IMR-90 (cell line): ENCODE results near the gene SPATA9. TPM values are rescaled to one million over a fixed set of nuclear protein-coding genes. Genes with fewer than 3 reads are reported as not detected.

ENCODE experiments used
- ATAC-seq: fragments of 200-7000 bp; cut with Tn5 transposase; 2 replicates; pipeline ENCODE4 v1.9.1; 2020; ENCODE audit warnings: low read depth, mild to moderate bottlenecking, moderate library complexity
- BruUV-seq: library from RNA; stranded (reverse); fragments of 400-500 nt; replicated peaks from 2 replicates; lab custom pipeline; 2021; lab: Mats Ljungman, UMichigan
- CTCF ChIA-PET: fragments of 300-600 bp; formaldehyde crosslinking; extraction: SDS; loops from one replicate; lab custom pipeline; 2021; ENCODE audit warnings: antibody characterized with exemption; lab: Yijun Ruan, JAX
- POLR2A ChIA-PET: fragments of 300-600 bp; sonication (Branson Sonifier 250); formaldehyde crosslinking; loops from one replicate; lab custom pipeline; 2022; ENCODE audit warnings: antibody characterized with exemption; ENCODE audit not compliant: unreplicated experiment; lab: Charles Lee
- DNase-seq: peaks from one replicate; pipeline ENCODE4 v3.0.0; 2013
- H2AFZ ChIP-seq: replicated peaks from 2 replicates; pipeline ENCODE3; 2013; ENCODE audit warnings: low read length, mild to moderate bottlenecking; ENCODE audit not compliant: poor library complexity
- H2AK5ac ChIP-seq: 2 replicates; pipeline ENCODE4 v1.6.1; 2013; ENCODE audit warnings: low read depth, low read length, inconsistent platforms
- H2AK9ac ChIP-seq: replicated peaks from 2 replicates; pipeline ENCODE3; 2013; ENCODE audit warnings: mild to moderate bottlenecking, low read depth, low read length, moderate library complexity; ENCODE audit not compliant: poor library complexity
- H2BK120ac ChIP-seq: 2 replicates; pipeline ENCODE4 v1.6.1; 2013; ENCODE audit warnings: low read depth, low read length, inconsistent platforms
- H2BK15ac ChIP-seq: 3 replicates; pipeline ENCODE4 v1.6.1; 2013; ENCODE audit warnings: low read depth, low read length, inconsistent platforms
- H2BK20ac ChIP-seq: 2 replicates; pipeline ENCODE4 v1.6.1; 2013; ENCODE audit warnings: low read depth, mild to moderate bottlenecking, inconsistent platforms, low read length, moderate library complexity
- H2BK5ac ChIP-seq: 2 replicates; pipeline ENCODE4 v1.6.1; 2013; ENCODE audit warnings: mild to moderate bottlenecking, low read depth, low read length, inconsistent platforms; ENCODE audit not compliant: poor library complexity, severe bottlenecking
- H3K14ac ChIP-seq: replicated peaks from 2 replicates; pipeline ENCODE4 v1.6.1; 2013; ENCODE audit warnings: low read depth, low read length, inconsistent platforms
- H3K18ac ChIP-seq: 2 replicates; pipeline ENCODE4 v1.6.1; 2013; ENCODE audit warnings: low read depth, low read length, control low read depth
- H3K23ac ChIP-seq: 2 replicates; pipeline ENCODE4 v1.6.1; 2013; ENCODE audit warnings: low read depth, low read length, inconsistent platforms
- H3K27ac ChIP-seq: 2 replicates; pipeline ENCODE4 v1.5.1; 2013; ENCODE audit warnings: mild to moderate bottlenecking, control low read depth, low read length; ENCODE audit not compliant: insufficient read depth
- H3K27me3 ChIP-seq: 2 replicates; pipeline ENCODE4 v1.6.1; 2013; ENCODE audit warnings: low read length; ENCODE audit not compliant: control insufficient read depth, insufficient read depth
- H3K36me3 ChIP-seq: 2 replicates; pipeline ENCODE4 v1.6.1; 2013; ENCODE audit warnings: low read length, mixed read lengths; ENCODE audit not compliant: control insufficient read depth, insufficient read depth
- H3K4ac ChIP-seq: 2 replicates; pipeline ENCODE4 v1.6.1; 2013; ENCODE audit warnings: low read depth, low read length, inconsistent platforms
- H3K4me1 ChIP-seq: 2 replicates; pipeline ENCODE4 v1.6.1; 2013; ENCODE audit warnings: low read length, mixed read lengths; ENCODE audit not compliant: control insufficient read depth, insufficient read depth
- H3K4me2 ChIP-seq: 2 replicates; pipeline ENCODE4 v1.6.1; 2013; ENCODE audit warnings: low read depth, mild to moderate bottlenecking, control low read depth, low read length, moderate library complexity
- H3K4me3 ChIP-seq: 2 replicates; pipeline ENCODE4 v1.5.1; 2013; ENCODE audit warnings: low read depth, mild to moderate bottlenecking, control low read depth, low read length, moderate library complexity; ENCODE audit not compliant: insufficient read depth
- H3K56ac ChIP-seq: 2 replicates; pipeline ENCODE4 v1.6.1; 2013; ENCODE audit warnings: low read length, inconsistent platforms; ENCODE audit not compliant: insufficient read depth; ENCODE audit errors: extremely low read depth
- H3K79me1 ChIP-seq, 2 experiments: 2 replicates each; pipeline ENCODE4 v1.6.1; 2013; ENCODE audit warnings: low read length in 2 of 2, inconsistent platforms in 1 of 2, low read depth in 1 of 2
- H3K9ac ChIP-seq: 2 replicates; pipeline ENCODE4 v1.6.1; 2013; ENCODE audit warnings: low read depth, low read length, control low read depth
- H3K9me1 ChIP-seq: 2 replicates; pipeline ENCODE4 v1.6.1; 2013; ENCODE audit warnings: low read length, inconsistent platforms; ENCODE audit not compliant: insufficient read depth
- H3K9me3 ChIP-seq: 2 replicates; pipeline ENCODE4 v1.6.1; 2013; ENCODE audit warnings: low read length; ENCODE audit not compliant: control insufficient read depth, insufficient read depth
- H4K20me1 ChIP-seq: 2 replicates; pipeline ENCODE4 v1.6.1; 2013; ENCODE audit warnings: low read length, inconsistent platforms; ENCODE audit not compliant: insufficient read depth
- H4K5ac ChIP-seq: 2 replicates; pipeline ENCODE4 v1.6.1; 2013; ENCODE audit warnings: mild to moderate bottlenecking, low read depth, low read length, control low read depth
- H4K8ac ChIP-seq, 2 experiments: 2 replicates each; pipeline ENCODE4 v1.6.1; 2013; ENCODE audit warnings: low read depth in 2 of 2, low read length in 2 of 2, control low read depth in 1 of 2, inconsistent platforms in 1 of 2
- H4K91ac ChIP-seq: 2 replicates; pipeline ENCODE4 v1.6.1; 2013; ENCODE audit warnings: low read depth, low read length, inconsistent platforms; ENCODE audit not compliant: insufficient read depth
- CEBPB ChIP-seq: IDR thresholded peaks from 2 replicates; pipeline ENCODE4 v1.6.1; 2012; ENCODE audit warnings: low read depth, low read length, improper control_type of control experiment
- MAFK ChIP-seq: IDR thresholded peaks from 2 replicates; pipeline ENCODE4 v1.6.1; 2012; ENCODE audit warnings: low read depth, low read length, improper control_type of control experiment
- MXI1 ChIP-seq: IDR thresholded peaks from 2 replicates; pipeline ENCODE4 v1.6.1; 2012; ENCODE audit warnings: low read depth, mild to moderate bottlenecking, low read length, moderate library complexity, borderline replicate concordance
- RAD21 ChIP-seq: IDR thresholded peaks from 2 replicates; pipeline ENCODE4 v1.6.1; 2012; ENCODE audit warnings: low read length, improper control_type of control experiment
- RCOR1 ChIP-seq: IDR thresholded peaks from 2 replicates; pipeline ENCODE4 v1.6.1; 2012; ENCODE audit warnings: mild to moderate bottlenecking, low read length, improper control_type of control experiment; ENCODE audit not compliant: insufficient replicate concordance
- USF2 ChIP-seq: fragments of 150-350 bp; IDR thresholded peaks from 2 replicates; pipeline ENCODE4 v1.6.1; 2017; ENCODE audit warnings: mild to moderate bottlenecking, antibody characterized with exemption, low read length, low read depth
- dilution Hi-C: fragments of 300-500 bp; cut with HindIII; formaldehyde crosslinking; loops from one replicate; pipeline ENCODE4 v1.14.3; 2018; ENCODE audit warnings: low sequenced_read_pairs; ENCODE audit not compliant: unreplicated experiment
- in situ Hi-C: fragments of 300-500 bp; cut with MboI; formaldehyde crosslinking; loops from 3 replicates; pipeline ENCODE4 v1.14.3; 2019; ENCODE audit warnings: low sequenced_read_pairs, inconsistent platforms, mixed read lengths
- intact Hi-C: fragments of 100-400 bp; cut with micrococcal nuclease; formaldehyde crosslinking; loops from 2 replicates; pipeline ENCODE4 v1.10.0; 2022
- polyA plus RNA-seq, 3 experiments: library from polyadenylated mRNA; depleted of rRNA; stranded (reverse); fragments of >200 nt; gene quantifications; 2 replicates each; pipeline ENCODE4 v1.2.3, GENCODE V29; 2012; ENCODE audit warnings: low replicate concordance in 1 of 3
- total RNA-seq: library from RNA; depleted of rRNA; stranded (reverse); fragments of >200 nt; gene quantifications from 2 replicates; pipeline ENCODE4 v1.2.3, GENCODE V29; 2012

The SPATA9 gene
- total and polyA plus RNA-seq, 2 of the 4 experiments (the other 2 are of a cell fraction): 0.72 to 0.86 TPM

GRCh38 chr5:95697781-95698681 lies 15.2 kb upstream of the SPATA9 start (continued):
- TF ChIP-seq USF2: no peak
- TF ChIP-seq MAFK: no peak

GRCh38 chr5:95690333-95690732 lies 7.5 kb upstream of the SPATA9 start:
- Histone ChIP-seq H3K79me1 (no peaks in the 10 kb centered on the region), H3K9me1 (no peaks in the 10 kb centered on the region), H3K4ac (no peak overlapping the region), H2AK9ac (no peak overlapping the region), H3K23ac (no peak overlapping the region), H2AFZ (no peak overlapping the region), H4K8ac (no peak overlapping the region), H3K9me3 (no peaks in the 10 kb centered on the region), H3K27ac (no peak overlapping the region), H4K91ac (no peak overlapping the region), H3K4me2 (no peak overlapping the region), H2BK15ac (no peak overlapping the region), H4K20me1 (no peaks in the 10 kb centered on the region), H3K4me1 (no peaks in the 10 kb centered on the region), H3K14ac (no peak overlapping the region), H3K27me3 (no peaks in the 10 kb centered on the region), H4K5ac (no peak overlapping the region), H3K9ac (no peak overlapping the region), H3K4me3 (no peak overlapping the region), H2AK5ac (no peak overlapping the region), H3K36me3 (no peaks in the 10 kb centered on the region), H3K18ac (no peak overlapping the region), H2BK20ac (no peak overlapping the region), H2BK120ac (no peak overlapping the region), H3K56ac (no peak overlapping the region), H2BK5ac (no peak overlapping the region)
- POLR2A ChIA-PET: no interaction called here
- no peak for ATAC-seq
- TF ChIP-seq RAD21 (no peak), MXI1 (no peak), CEBPB (no peak), USF2 (no peak), RCOR1 (no peak), MAFK (no peak)
- intact Hi-C loops: no loop called here
- in situ Hi-C loops: no loop called here
- CTCF ChIA-PET: no interaction called here
- dilution Hi-C loops: no loop called here
- no TSS peak for BruUV-seq
- DNase-seq: no peak
